Activated CD4-positive, alpha-beta T cell treated with anti-CD3 and anti-CD28 coated beads for 4 hours (primary cell): ENCODE results near the gene FAM25G.
"Not testable (repeated sequence)": the region's sequence is repeated elsewhere in the genome, so short reads cannot be mapped to it uniquely, and the experiment has no call there.

Source experiments
- DNase-seq, 2 donors: peaks; one replicate each; pipeline ENCODE4 v3.0.0-alpha.2; 2020

FAM25G gene

GRCh38 chr10:47491600-47491999, at the start of gene FAM25G:
Gene FAM25G (minus strand): TSS chr10:47491700. CDS start chr10:47491674, 26 bp downstream.
- not testable (repeated sequence) for DNase-seq

DNA sequence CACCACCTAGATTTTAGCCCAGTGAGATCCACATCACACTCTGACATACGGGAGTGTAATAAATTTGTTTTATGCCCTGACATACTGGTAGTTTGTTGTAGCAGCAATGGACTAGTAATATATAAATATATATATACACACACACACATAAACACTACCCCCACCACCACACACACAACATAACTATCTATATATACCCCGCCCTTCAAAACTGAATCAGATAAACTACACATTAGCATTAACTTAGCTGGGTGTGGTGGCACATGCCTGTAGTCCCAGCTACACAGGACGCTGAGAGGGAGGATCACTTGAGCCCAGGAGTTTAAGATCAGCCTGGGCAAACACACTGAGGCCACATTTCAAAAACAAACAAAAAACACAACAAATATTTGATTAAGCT, 44.9 kb upstream of the FAM25G start:
- DNase-seq, result not testable (repeated sequence)

DNA sequence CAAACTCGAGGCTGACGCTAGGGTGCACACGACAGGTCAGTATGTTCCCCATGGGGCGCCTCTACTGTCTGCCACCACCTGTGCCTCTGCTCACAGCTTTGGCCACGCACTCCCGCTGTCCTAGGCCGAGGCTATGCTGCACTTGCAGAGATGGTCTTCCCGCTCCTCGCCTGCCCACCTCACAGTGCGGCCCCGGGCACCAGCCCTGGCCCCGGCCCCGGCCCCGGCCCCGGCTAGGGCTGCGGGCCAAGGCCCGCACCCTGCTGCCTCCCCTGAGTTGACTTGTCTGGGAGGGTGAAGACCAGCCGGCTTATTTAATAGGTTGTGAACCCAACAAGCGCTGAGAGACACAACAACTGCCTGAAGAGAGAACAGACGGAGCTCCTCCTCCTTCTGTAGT, 32.0 kb upstream of the FAM25G start, which contains the start of gene AGAP9:
Gene AGAP9, minus strand, starts transcription at position 164 of the 400 bp plus-strand sequence. Its CDS starts 112 bp downstream, at position 52.
- DNase-seq, result not testable (repeated sequence)

- DNase-seq, result not testable (repeated sequence)
Observed at GRCh38 chr10:47502313-47502712, 10.8 kb upstream of the FAM25G start.

DNA sequence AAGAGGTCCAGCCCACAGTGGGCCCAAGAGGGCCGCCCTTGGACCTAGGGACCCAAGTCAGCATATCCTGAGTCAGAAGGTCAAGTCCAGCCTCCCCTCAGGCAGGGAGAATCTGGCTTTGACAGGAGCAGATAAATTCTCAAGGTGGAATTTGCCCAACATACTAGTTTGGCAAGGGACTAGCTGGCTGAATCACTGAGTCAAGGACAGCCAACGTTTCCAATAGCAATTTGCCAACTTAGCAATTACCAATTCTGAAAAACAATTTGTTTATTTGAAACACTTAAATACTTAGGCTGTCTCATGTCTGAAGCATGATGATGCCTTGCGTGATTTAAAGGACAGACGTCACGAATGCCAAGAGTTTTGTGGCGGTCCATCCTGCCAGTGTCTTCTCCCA, 2.7 kb upstream of the FAM25G start:
- not testable (repeated sequence) for DNase-seq

DNA sequence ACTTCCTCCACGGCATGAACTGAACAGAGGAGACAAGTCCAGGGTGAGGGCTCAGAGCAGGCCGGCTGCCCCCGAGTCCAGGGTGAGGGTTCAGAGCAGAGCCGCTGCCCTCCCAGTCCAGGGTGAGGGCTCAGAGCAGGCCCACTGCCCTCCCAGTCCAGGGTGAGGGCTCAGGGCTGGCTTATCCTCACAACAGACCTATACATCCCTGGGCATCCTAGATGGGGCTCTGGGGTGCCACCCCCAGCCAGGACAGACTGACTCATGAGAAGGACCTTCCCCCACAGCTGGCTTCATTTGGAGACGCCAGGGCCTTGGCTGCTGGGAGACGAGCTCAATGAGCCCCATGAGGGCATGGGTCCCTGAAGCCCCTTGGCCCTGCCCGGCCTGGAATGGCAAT, 1.9 kb downstream of the FAM25G start:
- DNase-seq, result not testable (repeated sequence)

DNA sequence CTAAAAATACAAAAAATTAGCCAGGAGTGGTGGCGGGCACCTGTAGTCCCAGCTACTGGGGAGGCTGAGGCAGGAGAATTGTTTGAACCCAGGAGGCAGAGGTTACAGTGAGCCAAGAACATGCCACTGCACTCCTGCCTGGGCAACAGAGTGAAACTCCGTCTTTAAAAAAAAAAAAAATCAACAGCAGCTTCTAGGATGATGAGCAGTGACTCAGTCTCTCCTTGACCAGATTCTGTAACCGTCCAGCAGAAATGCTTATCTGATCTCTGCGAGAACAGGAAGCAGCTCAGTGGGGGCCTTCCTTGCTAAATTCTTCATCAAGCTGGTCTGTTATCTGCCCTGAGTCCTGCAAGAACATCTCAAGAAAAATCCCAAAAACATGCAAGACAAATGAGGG, 5.6 kb downstream of the FAM25G start:
- not testable (repeated sequence) for DNase-seq

DNA sequence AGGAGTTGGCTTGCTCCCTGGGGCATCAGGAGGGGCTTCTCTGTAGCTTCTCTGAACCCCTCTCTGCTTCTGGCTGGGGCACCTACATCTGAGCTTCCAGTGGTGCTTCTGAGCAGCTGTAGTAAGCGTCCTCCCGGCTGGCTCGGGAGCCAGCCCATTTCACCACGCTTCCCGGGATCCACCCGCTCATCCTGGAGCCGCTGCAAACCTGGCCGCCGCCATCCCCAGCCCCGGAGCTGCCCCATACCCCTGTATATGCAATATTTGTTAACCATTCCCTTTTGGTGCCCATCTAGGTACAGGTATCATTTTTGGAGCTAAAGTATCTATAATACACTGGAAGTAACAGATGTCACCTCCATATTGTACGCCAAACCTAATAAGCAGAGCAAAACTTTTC, 6.7 kb downstream of the FAM25G start:
- not testable (repeated sequence) for DNase-seq

- DNase-seq, result not testable (repeated sequence)
Observed at GRCh38 chr10:47483923-47484322, 7.6 kb downstream of the FAM25G start, which contains the start of gene ANXA8. Gene ANXA8 (minus strand): TSS chr10:47484115. CDS start chr10:47483933, 182 bp downstream.

DNA sequence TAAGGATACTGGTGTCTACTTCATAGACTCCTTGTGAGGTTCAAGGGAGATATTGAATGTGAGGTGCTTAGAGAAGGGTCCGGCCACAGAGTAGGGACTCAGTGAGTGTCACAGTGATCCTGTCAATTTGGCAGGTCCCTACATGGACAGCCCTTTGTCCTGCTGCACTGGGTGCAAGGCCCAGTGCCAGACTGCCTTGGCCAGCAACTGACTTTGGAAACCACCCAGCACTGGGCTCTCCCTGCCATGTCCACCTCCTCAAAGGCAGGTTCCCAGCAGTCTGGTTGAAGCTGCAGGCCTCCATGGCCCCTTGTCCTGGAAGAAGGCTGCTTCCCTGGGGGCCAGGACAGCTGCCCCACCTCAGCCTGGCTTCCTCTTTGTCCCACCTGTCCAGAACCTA, 9.1 kb downstream of the FAM25G start:
- DNase-seq, result not testable (repeated sequence)

GRCh38 chr10:47481768-47482181, 9.7 kb downstream of the FAM25G start:
- DNase-seq, result not testable (repeated sequence)

GRCh38 chr10:47481182-47481766, 10.2 kb downstream of the FAM25G start:
- not testable (repeated sequence) for DNase-seq

DNA sequence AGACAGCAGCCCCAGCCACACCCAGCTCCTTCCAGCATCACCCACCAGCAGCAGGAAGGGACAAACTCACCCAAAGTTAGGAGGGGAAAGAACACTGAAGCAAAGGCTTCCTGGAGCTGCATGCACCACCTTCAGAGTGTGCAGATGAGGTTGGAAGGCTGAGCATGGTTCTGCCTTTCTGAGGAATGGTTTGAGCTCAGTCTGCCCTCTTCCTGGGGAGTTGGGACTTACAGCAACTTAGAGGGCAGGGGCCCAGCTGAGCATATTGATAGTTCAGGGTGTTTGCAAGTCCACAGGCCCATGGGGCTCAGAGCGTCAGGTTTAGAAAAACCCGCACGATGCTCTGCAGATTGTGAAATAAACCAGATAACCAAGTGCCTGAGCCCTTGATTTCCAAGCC, 11.4 kb downstream of the FAM25G start:
- not testable (repeated sequence) for DNase-seq

- not testable (repeated sequence) for DNase-seq
Observed at GRCh38 chr10:47478114-47478513, 13.4 kb downstream of the FAM25G start.

DNA sequence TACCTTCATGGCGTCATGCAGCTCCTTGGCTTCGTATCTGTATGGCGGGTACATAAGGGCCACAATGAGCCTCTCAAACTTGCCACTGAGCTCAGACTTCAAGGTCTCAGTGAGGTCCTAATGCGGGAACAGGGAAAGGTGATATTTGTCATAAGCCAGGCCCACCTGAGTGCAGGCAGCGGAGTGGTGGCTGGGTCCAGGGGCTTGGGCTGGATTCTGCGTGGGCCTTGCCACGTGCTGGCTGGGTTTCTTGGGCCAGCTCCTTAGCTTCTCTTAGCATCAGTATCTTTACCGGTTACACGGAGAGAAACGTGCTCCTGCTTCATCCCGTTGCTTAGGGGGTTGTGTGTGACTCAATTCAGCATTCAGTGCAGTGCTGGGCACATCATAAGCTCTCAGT, 14.4 kb downstream of the FAM25G start:
- not testable (repeated sequence) for DNase-seq

DNA sequence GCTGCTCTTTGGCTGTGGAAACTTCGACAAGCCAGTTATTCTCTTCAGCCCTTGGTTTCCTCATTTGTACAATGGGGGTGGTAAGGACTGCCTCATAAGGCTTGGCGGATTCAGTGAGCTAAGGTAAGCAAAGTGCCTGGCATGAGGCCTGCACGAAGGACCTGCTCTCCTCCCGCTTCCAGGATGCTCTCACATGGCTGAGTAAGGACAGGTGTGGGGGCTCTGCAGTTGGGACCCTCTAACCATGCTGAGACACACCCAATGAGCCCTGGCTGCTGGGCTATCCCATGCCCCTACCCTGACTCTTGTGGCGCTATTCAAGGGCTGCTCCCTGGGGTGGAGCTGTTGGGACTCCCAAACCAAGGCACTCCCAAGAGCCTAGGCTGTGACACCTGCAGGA, 16.4 kb downstream of the FAM25G start:
- not testable (repeated sequence) for DNase-seq

DNA sequence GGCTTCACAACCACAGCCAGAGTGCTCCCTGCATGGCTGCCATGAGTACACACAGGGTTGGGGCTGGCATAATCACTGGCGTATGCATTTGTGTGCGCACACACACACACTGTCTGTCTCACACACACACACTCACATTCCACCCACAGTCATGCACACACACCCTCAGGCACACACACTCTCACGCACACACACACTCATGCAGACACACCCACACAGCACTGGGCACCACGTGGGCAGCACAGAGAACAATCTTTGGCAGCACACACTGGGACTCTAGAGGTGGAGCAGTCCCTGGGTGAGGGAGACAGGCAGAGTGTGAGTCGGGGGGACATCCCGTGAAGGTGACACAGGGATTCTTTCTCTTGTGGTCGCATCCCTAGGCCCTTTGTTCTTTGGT, 18.0 kb downstream of the FAM25G start:
- not testable (repeated sequence) for DNase-seq

- DNase-seq, result not testable (repeated sequence)
Observed at GRCh38 chr10:47472647-47473046, 18.9 kb downstream of the FAM25G start.

DNA sequence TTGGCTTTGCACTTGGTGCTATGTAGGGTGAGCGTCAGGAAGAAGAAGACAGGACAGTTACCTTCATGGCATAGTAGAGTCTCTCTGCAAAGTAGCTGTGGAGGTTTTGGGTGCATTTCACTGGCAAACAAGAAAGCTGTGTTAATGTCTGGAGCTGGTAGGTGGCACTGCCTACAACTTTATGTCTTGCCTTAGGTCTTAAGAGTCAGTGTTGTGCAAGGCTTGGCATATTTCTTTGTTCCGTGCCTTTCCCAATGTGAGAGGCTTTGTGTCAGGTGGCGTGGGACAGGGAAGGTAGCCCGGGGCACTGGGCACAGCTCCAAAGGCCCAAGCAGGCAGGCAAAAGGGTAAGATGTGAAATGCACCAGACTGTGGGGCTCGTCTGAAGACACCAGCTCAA, 19.4 kb downstream of the FAM25G start:
- DNase-seq, result not testable (repeated sequence)

- not testable (repeated sequence) for DNase-seq
Observed at GRCh38 chr10:47468731-47469528, 22.6 kb downstream of the FAM25G start.

DNA sequence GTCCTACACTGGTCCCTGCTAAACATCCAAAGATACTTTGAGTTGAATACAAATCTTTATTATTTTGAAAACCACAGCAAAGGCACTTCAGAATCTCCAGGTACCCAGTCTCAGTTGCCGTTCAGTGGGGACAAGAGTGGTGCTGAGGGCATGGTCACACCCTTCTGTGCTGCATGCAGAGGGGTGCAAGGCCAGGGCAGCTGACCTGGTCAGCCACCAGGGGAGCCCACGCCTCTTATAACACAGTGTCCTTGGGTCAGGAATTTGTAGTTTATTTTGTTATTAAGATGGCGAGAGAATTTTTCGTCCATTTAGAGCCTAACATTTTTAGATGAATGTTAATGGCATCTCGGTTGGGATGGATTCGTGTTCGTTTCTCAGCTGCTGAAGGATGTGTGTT, 23.5 kb downstream of the FAM25G start:
- DNase-seq, result not testable (repeated sequence)

- not testable (repeated sequence) for DNase-seq
Observed at GRCh38 chr10:47467458-47467857, 24.0 kb downstream of the FAM25G start.

DNA sequence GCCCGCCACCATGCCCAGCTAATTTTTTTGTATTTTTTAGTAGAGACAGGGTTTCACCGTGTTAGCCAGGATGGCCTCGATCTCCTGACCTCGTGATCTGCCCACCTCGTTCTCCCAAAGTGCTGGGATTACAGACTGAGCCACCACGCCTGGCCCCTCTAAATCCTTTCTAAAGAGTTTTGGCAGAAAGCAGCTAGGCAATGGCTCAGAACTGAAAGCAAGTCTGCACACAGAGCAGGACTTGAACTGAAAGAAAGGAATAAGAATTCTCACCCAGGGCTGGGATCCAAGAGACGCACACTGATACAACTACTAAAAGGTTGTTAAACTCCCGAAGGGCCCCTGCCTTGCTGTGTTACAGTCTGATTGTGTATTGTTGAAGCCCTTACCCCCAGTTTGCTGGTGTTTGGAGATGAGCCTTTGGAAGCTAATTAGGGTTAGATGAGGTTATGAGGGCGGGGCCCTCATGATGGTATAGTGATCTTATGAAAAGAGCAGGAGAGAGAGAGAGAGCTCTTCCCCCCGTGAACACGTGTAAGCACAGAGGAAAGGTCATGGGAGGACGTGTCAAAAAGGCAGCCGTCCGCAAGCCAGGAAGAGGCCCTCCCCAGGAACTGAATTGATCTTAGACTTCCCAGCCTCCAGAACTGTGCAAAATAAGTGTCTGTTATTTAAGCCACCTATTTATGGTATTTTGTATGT, 26.1 kb downstream of the FAM25G start:
- DNase-seq, result not testable (repeated sequence)
